HepG2 (cell line): ENCODE measurements around the gene CAPN15. TPM values are rescaled to one million over a fixed set of nuclear protein-coding genes. Genes with fewer than 3 reads are reported as not detected.

ENCODE experiments used
- ATAC-seq: fragments of 200-7000 bp; cut with Tn5 transposase; 3 replicates; pipeline ENCODE4 v1.9.1; 2020; ENCODE audit warnings: mild to moderate bottlenecking, moderate library complexity
- BruUV-seq: library from RNA; stranded (reverse); fragments of 400-500 nt; replicated peaks from 2 replicates; lab custom pipeline; 2021; lab: Mats Ljungman, UMichigan
- CTCF ChIA-PET: fragments of 300-600 bp; formaldehyde crosslinking; extraction: SDS; loops from one replicate; lab custom pipeline; 2021; ENCODE audit warnings: low total read pairs, inconsistent platforms, low intra/inter-chr PET ratio; lab: Yijun Ruan, JAX
- POLR2A ChIA-PET: fragments of 350-600 bp; sonication (Branson Sonifier 250); formaldehyde crosslinking; loops from one replicate; lab custom pipeline; 2020; ENCODE audit warnings: antibody characterized with exemption, inconsistent platforms; lab: Yijun Ruan, JAX
- DNase-seq: peaks from one replicate; pipeline ENCODE4 v3.0.0-alpha.2; 2015; ENCODE audit warnings: low spot score
- FAIRE-seq: peaks from 3 replicates; lab custom pipeline; 2011; peaks lifted over from hg19 to GRCh38; lab: Jason Lieb, UNC
- H2AFZ ChIP-seq: one replicate; pipeline ENCODE4 v1.6.1; 2011; ENCODE audit warnings: low read length, inconsistent platforms
- H3K27ac ChIP-seq: fragments of 300-600 bp; 3 replicates; pipeline ENCODE4 v1.8.0; 2011; ENCODE audit warnings: mixed run types, mild to moderate bottlenecking, mixed read lengths, low read length, inconsistent platforms; ENCODE audit not compliant: insufficient read depth; ENCODE audit errors: extremely low read length
- H3K27me3 ChIP-seq, 2 experiments: fragments of 200-600 bp in 1 of 2; 2 replicates in 1 of 2; 3 replicates in 1 of 2; pipeline versions ENCODE4 v1.6.0 to v1.8.0; 2011; ENCODE audit warnings: low read length in 2 of 2, mild to moderate bottlenecking in 2 of 2, moderate library complexity in 2 of 2, inconsistent platforms in 1 of 2; ENCODE audit not compliant: insufficient read depth in 2 of 2, control insufficient read depth in 1 of 2
- H3K36me3 ChIP-seq, 2 experiments: fragments of 200-600 bp in 1 of 2; replicated peaks in 1 of 2; 2 replicates in 1 of 2; 3 replicates in 1 of 2; pipeline versions ENCODE4 v1.5.1 to v1.8.0; 2011; ENCODE audit warnings: low read length in 2 of 2, inconsistent platforms in 1 of 2; ENCODE audit not compliant: insufficient read depth in 2 of 2, control insufficient read depth in 1 of 2
- H3K4me1 ChIP-seq: 2 replicates; pipeline ENCODE4 v1.5.1; 2012; ENCODE audit warnings: low read length, inconsistent platforms; ENCODE audit not compliant: insufficient read depth
- H3K4me2 ChIP-seq: 2 replicates; pipeline ENCODE4 v1.6.0; 2011; ENCODE audit warnings: low read depth, low read length, inconsistent platforms
- H3K4me3 ChIP-seq, 3 experiments: fragments of 200-600 bp in 1 of 3; sonication (generic), shearing (Covaris generic) in 1 of 3; replicated peaks in 1 of 3; 2 replicates each; pipeline ENCODE4 v1.5.1; 2011 to 2016; ENCODE audit warnings: low read length in 3 of 3, inconsistent platforms in 2 of 3, low read depth in 2 of 3, mild to moderate bottlenecking in 2 of 3, control low read depth in 1 of 3, mixed read lengths in 1 of 3; ENCODE audit not compliant: insufficient read depth in 1 of 3
- H3K79me2 ChIP-seq: one replicate; pipeline ENCODE4 v1.6.1; 2011; ENCODE audit warnings: low read length, inconsistent platforms; ENCODE audit not compliant: insufficient read depth
- H3K9ac ChIP-seq: 2 replicates; pipeline ENCODE4 v1.6.0; 2011; ENCODE audit warnings: mild to moderate bottlenecking, low read depth, low read length, inconsistent platforms; ENCODE audit not compliant: insufficient read depth
- H3K9me3 ChIP-seq: 2 replicates; pipeline ENCODE4 v1.5.1; 2012; ENCODE audit warnings: mild to moderate bottlenecking, low read length
- H4K20me1 ChIP-seq: 2 replicates; pipeline ENCODE4 v1.6.0; 2011; ENCODE audit warnings: inconsistent platforms, mild to moderate bottlenecking, low read length, moderate library complexity; ENCODE audit not compliant: insufficient read depth
- DPF2 ChIP-seq: sonication (generic); formaldehyde crosslinking; IDR thresholded peaks from 2 replicates; pipeline ENCODE4 v1.4.0; 2020; ENCODE audit warnings: mild to moderate bottlenecking, low read depth, missing genetic modification reagents, borderline replicate concordance
- HMGA1 ChIP-seq: sonication (generic); formaldehyde crosslinking; conservative IDR thresholded peaks from 2 replicates; pipeline ENCODE4 v1.4.0; 2020; ENCODE audit warnings: missing genetic modification reagents
- MLLT10 ChIP-seq: sonication (generic); formaldehyde crosslinking; IDR thresholded peaks from 2 replicates; pipeline ENCODE4 v1.4.0; 2020; ENCODE audit warnings: missing genetic modification reagents
- TCF12 ChIP-seq, 2 experiments: fragments of 450-650 bp in 1 of 2; sonication (generic) in 1 of 2; formaldehyde crosslinking in 1 of 2; IDR thresholded peaks; 2 replicates each; pipeline versions ENCODE4 v1.6.1 to v1.8.0; 2017 to 2022; ENCODE audit warnings: antibody characterized with exemption in 1 of 2, mild to moderate bottlenecking in 1 of 2, missing genetic modification reagents in 1 of 2, moderate library complexity in 1 of 2
- THRA ChIP-seq: sonication (generic); formaldehyde crosslinking; IDR thresholded peaks from 2 replicates; pipeline ENCODE4 v1.4.0; 2020; ENCODE audit warnings: missing genetic modification reagents, borderline replicate concordance
- WIZ ChIP-seq: sonication (generic); formaldehyde crosslinking; IDR thresholded peaks from 2 replicates; pipeline ENCODE4 v1.5.1; 2020; ENCODE audit warnings: mild to moderate bottlenecking, missing genetic modification reagents
- ZFP62 ChIP-seq: sonication (generic); formaldehyde crosslinking; IDR thresholded peaks from 2 replicates; pipeline ENCODE4 v1.4.0; 2020; ENCODE audit warnings: missing genetic modification reagents
- ZNF547 ChIP-seq: sonication (generic); formaldehyde crosslinking; IDR thresholded peaks from 2 replicates; pipeline ENCODE4 v1.5.1; 2020; ENCODE audit warnings: mild to moderate bottlenecking, missing genetic modification reagents
- WGBS: methylation state at CpG from one replicate; pipeline ENCODE4 v1.1.6; 2017; ENCODE audit warnings: low lambda C conversion rate; 5-methylcytosine and 5-hydroxymethylcytosine counted together
- in situ Hi-C: cut with HindIII; loops from 2 replicates; pipeline ENCODE4 v1.10.0; 2017; ENCODE audit warnings: low pct_unique_long_range_greater_than_20kb; ENCODE audit not compliant: extremely low pct_ligation_motif_present
- intact Hi-C: fragments of 100-400 bp; cut with micrococcal nuclease; formaldehyde crosslinking; loops from one replicate; pipeline ENCODE4 v1.10.0; 2022; ENCODE audit not compliant: unreplicated experiment
- polyA plus RNA-seq, 8 experiments: library from polyadenylated mRNA; depleted of rRNA in 3 of 8; stranded (reverse) in 7 of 8; unstranded in 1 of 8; fragments of >200 nt; fragmentation: Illumina TruSeq in 4 of 8; extraction: Trizol in 4 of 8; gene quantifications; 2 replicates each; pipeline versions ENCODE4 v1.2.1 to v1.2.3, GENCODE V29; 2011 to 2016; ENCODE audit warnings: low read depth in 4 of 8, missing spikeins in 1 of 8, mixed read lengths in 1 of 8; ENCODE audit not compliant: insufficient read depth in 1 of 8
- total RNA-seq, 5 experiments: library from RNA; depleted of rRNA; stranded (reverse); fragments of >200 nt; fragmentation: Illumina TruSeq; extraction: Trizol; gene quantifications; 2 replicates each; pipeline ENCODE4 v1.2.3, GENCODE V29; 2016; ENCODE audit warnings: low read depth in 1 of 5
- TF ChIP-seq, protein P1 (sequence below): sonication (generic); formaldehyde crosslinking; IDR thresholded peaks from 2 replicates; pipeline ENCODE4 v1.8.0; 2022; ENCODE audit warnings: missing genetic modification reagents, mild to moderate bottlenecking, inconsistent platforms, borderline replicate concordance
- TF ChIP-seq, protein P2 (sequence below): IDR thresholded peaks from 2 replicates; pipeline ENCODE4 v1.6.1; 2016; ENCODE audit warnings: missing biosample characterization, missing genetic modification reagents, low read depth

The CAPN15 gene
- total and polyA plus RNA-seq, 2 of the 13 experiments (the other 11 are each of a cell fraction or from before 2014, with no cell fraction given) = 14.9 to 24.5 TPM

GRCh38 chr16:531494-532125 lies 4.1 kb downstream of the CAPN15 start:
- BruUV-seq = no TSS peak
- no peak for TF ChIP-seq HMGA1 (CRISPR knock-in tag)
- TF ChIP-seq, protein P1, sequence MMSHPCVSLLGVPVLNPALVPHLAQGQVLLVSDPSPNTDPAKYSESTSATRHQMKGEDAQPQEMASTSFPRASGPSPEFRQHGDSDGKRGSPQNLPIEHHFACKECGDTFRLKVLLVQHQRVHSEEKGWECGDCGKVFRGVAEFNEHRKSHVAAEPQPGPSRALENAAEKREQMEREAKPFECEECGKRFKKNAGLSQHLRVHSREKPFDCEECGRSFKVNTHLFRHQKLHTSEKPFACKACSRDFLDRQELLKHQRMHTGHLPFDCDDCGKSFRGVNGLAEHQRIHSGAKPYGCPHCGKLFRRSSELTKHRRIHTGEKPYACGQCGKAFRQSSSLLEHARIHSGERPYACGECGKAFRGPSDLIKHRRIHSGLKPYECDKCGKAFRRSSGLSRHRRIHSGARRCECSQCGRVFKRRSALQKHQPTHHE (CRISPR knock-in tag) = no peak
- TF ChIP-seq TCF12 (IDR thresholded peaks at IDR 0.05) = no peak
- no peak for TF ChIP-seq TCF12 (CRISPR knock-in tag; IDR thresholded peaks at IDR 0.05)
- no peak for TF ChIP-seq WIZ (CRISPR knock-in tag)
- TF ChIP-seq ZFP62 (CRISPR knock-in tag) = no peak
- no peak for TF ChIP-seq THRA (CRISPR knock-in tag)
- TF ChIP-seq DPF2 (CRISPR knock-in tag) = no peak
- no peak for TF ChIP-seq ZNF547 (CRISPR knock-in tag)
- no peak for TF ChIP-seq MLLT10 (CRISPR knock-in tag)
- TF ChIP-seq, protein P2, sequence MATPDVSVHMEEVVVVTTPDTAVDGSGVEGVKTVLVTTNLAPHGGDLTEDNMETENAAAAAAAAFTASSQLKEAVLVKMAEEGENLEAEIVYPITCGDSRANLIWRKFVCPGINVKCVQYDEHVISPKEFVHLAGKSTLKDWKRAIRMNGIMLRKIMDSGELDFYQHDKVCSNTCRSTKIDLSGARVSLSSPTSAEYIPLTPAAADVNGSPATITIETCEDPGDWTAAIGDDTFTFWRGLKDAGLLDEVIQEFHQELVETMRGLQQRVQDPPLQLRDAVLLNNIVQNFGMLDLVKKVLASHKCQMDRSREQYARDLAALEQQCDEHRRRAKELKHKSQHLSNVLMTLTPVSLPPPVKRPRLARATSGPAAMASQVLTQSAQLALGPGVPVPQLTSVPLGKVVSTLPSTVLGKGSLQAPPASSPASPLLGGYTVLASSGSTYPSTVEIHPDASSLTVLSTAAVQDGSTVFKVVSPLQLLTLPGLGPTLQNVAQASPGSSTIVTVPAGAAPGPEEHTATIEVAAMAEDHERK (CRISPR knock-in tag) = no peak
- Histone ChIP-seq H3K9ac (no peak overlapping the region), H3K27ac (no peak overlapping the region), H3K4me2 (no peak overlapping the region), H3K36me3 (peaks cover 2 to 5% of the 10 kb centered on the region in 2 experiments; a peak in 3 of 5 replicates), H3K27me3 (no peaks in the 10 kb centered on the region; a peak in 1 of 5 replicates), H3K9me3 (no peaks in the 10 kb centered on the region), H4K20me1 (peaks cover 18% of the 10 kb centered on the region; the same call in 1 of the 2 replicates), H2AFZ (no peak overlapping the region), H3K4me3 (no peak overlapping the region), H3K79me2 (peaks cover 80% of the 10 kb centered on the region), H3K4me1 (peaks cover 57% of the 10 kb centered on the region)
- ATAC-seq (no peak), FAIRE-seq (no peak), DNase-seq (no peak)
- WGBS = 95% methylated on average over 14 of the region's 16 CpGs
- CTCF ChIA-PET = no interaction called here
- POLR2A ChIA-PET = interaction anchor here (1.0 to 3.1 kb wide), 2 partner anchors 11 to 12 kb away, joined by 3 to 17 read pairs; no protein-coding TSS in a partner anchor
- in situ Hi-C loops = no loop called here
- intact Hi-C loops = loop anchor here (5.0 kb wide), 1 partner anchor 36 kb away; the partner anchor contains the start of genes NHLRC4 and PIGQ
